ENCODE results near the gene TRIM41. TPM values are rescaled to one million over a fixed set of nuclear protein-coding genes. Genes with fewer than 3 reads are reported as not detected.
A peak's percentile ranks its signal among the peaks of the same experiment; 100 is the strongest.

Gene TRIM41
- total and polyA plus RNA-seq, 9 of the 15 experiments (the other 6 are each of a cell fraction or from before 2014, with no cell fraction given), result 1.8 to 47.6 (median 20.9) TPM

- TF ChIP-seq MGA (IDR thresholded peaks at IDR 0.05) (peak; percentile 45), GATA2 (CRISPR knock-in tag; IDR thresholded peaks at IDR 0.05) (no peak), ZKSCAN8 (CRISPR knock-in tag; IDR thresholded peaks at IDR 0.05) (peak; percentile 97), ZKSCAN1 (IDR thresholded peaks at IDR 0.05; ENCODE audit: low read depth, low read length) (peak; percentile 95), YBX1 (IDR thresholded peaks at IDR 0.05) (no peak), CXXC5 (CRISPR knock-in tag; IDR thresholded peaks at IDR 0.05) (0 out of 2 replicates have a peak, but pooled peaks have one; percentile 46), RAD51 (IDR thresholded peaks at IDR 0.05; ENCODE audit: borderline replicate concordance, low read depth) (no peak), RBM39 (optimal IDR thresholded peaks at IDR 0.05; ENCODE audit: low read depth, low read length) (no peak), THAP12 (CRISPR knock-in tag; IDR thresholded peaks at IDR 0.05) (no peak), FOXP4 (CRISPR knock-in tag; IDR thresholded peaks at IDR 0.05; ENCODE audit: borderline replicate concordance) (peak; percentile 76; the same call in 1 of the 2 replicates), NFIX (CRISPR knock-in tag; IDR thresholded peaks at IDR 0.05; ENCODE audit: low read depth) (no peak), POLR2A (conservative IDR thresholded peaks at IDR 0.05) (no peak), ZNF224 (CRISPR knock-in tag; IDR thresholded peaks at IDR 0.05) (0 out of 2 replicates have a peak, but pooled peaks have one; percentile 17)
Measured at GRCh38 chr5:181221105-181221791, 1.8 kb upstream of the TRIM41 start (continued).

Measured in K562 (cell line).